Forelimb muscle (tissue), 1 donor: ENCODE data around the gene GOSR2. TPM values are rescaled to one million over a fixed set of nuclear protein-coding genes. Genes with fewer than 3 reads are reported as not detected.

Experiments used
- DNase-seq: peaks from one replicate; pipeline ENCODE4 v3.0.0-alpha.2; 2013; ENCODE audit warnings: low read depth
- polyA plus RNA-seq: library from polyadenylated mRNA; unstranded; fragments of 120-200 nt; gene quantifications from one replicate; pipeline ENCODE4 v1.2.1, GENCODE V29; 2013; ENCODE audit not compliant: insufficient read length

GOSR2 gene
- polyA plus RNA-seq, 1 donor = 29.1 TPM

DNA sequence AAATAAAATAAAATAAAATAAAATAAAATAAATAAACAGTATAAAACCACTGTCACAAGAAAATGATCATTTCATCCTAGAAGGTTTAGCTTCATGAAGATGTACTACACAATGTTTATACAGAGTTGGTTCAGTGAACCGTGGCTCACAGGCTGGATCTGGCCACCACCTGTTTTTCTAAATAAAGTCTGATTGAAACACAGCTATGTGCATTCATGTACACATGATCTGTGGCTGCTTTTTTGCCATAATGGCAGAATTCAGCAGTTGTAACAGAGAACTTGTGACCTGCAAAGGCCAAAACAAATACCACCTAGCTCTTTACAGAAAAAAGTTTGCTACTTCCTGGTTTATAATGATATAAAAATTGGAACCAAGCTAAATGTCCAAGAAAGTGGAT lies 68.7 kb downstream of the GOSR2 start:
- DNase-seq = no peak

Other genes starting within 250 kb of the GOSR2 start
- gene WNT3, start 104.5 kb upstream of the GOSR2 start, polyA plus RNA-seq = 2.4 TPM
- 0.06 TPM for gene WNT9B, start 71.6 kb upstream of the GOSR2 start, polyA plus RNA-seq
- 0.42 TPM for gene RPRML, start 56.1 kb downstream of the GOSR2 start, polyA plus RNA-seq